Osteoblast (primary cell): Measurements from ENCODE around the gene AP1G2. TPM values are rescaled to one million over a fixed set of nuclear protein-coding genes. Genes with fewer than 3 reads are reported as not detected.
A peak's percentile ranks its signal among the peaks of the same experiment; 100 is the strongest.

ENCODE experiments used
- DNase-seq: peaks from one replicate; pipeline ENCODE4 v3.0.0; 2011; ENCODE audit warnings: low spot score, mixed read lengths; ENCODE audit not compliant: insufficient read length; ENCODE audit errors: missing footprints
- H2AFZ ChIP-seq: 2 replicates; pipeline ENCODE4 v1.6.0; 2011; ENCODE audit warnings: mild to moderate bottlenecking, low read length
- H3K27ac ChIP-seq: 2 replicates; pipeline ENCODE4 v1.5.1; 2011; ENCODE audit warnings: mild to moderate bottlenecking, low read depth, low read length, moderate library complexity
- H3K27me3 ChIP-seq: 2 replicates; pipeline ENCODE4 v1.6.0; 2012; ENCODE audit warnings: mild to moderate bottlenecking, control low read depth, inconsistent platforms, low read length, moderate library complexity; ENCODE audit not compliant: insufficient read depth
- H3K36me3 ChIP-seq: 2 replicates; pipeline ENCODE4 v1.5.1; 2011; ENCODE audit warnings: mild to moderate bottlenecking, low read length, control low read depth, moderate library complexity; ENCODE audit not compliant: insufficient read depth
- H3K4me1 ChIP-seq: 2 replicates; pipeline ENCODE4 v1.5.1; 2011; ENCODE audit warnings: mild to moderate bottlenecking, low read length, control low read depth, moderate library complexity; ENCODE audit not compliant: insufficient read depth
- H3K4me2 ChIP-seq: 2 replicates; pipeline ENCODE4 v1.6.0; 2011; ENCODE audit warnings: mild to moderate bottlenecking, low read length; ENCODE audit not compliant: insufficient read depth
- H3K4me3 ChIP-seq: fragments of 200-600 bp; sonication (generic); 3 replicates; pipeline ENCODE4 v1.5.1; 2012; ENCODE audit warnings: mild to moderate bottlenecking, low read length, inconsistent platforms; ENCODE audit not compliant: insufficient read depth
- H3K79me2 ChIP-seq: 2 replicates; pipeline ENCODE4 v1.6.0; 2012; ENCODE audit warnings: mild to moderate bottlenecking, low read length, control low read depth, inconsistent platforms; ENCODE audit not compliant: insufficient read depth
- H3K9me3 ChIP-seq: 2 replicates; pipeline ENCODE4 v1.5.1; 2011; ENCODE audit warnings: low read depth, low read length, control low read depth
- H4K20me1 ChIP-seq: 2 replicates; pipeline ENCODE4 v1.6.0; 2012; ENCODE audit warnings: mild to moderate bottlenecking, low read length, control low read depth; ENCODE audit not compliant: insufficient read depth
- CTCF ChIP-seq: IDR thresholded peaks from 2 replicates; pipeline ENCODE4 v1.5.1; 2011; ENCODE audit warnings: mild to moderate bottlenecking, low read depth, low read length, moderate library complexity; ENCODE audit errors: extremely low read depth
- total RNA-seq: library from RNA; depleted of rRNA; stranded (reverse); fragments of >200 nt; gene quantifications from 2 replicates; pipeline ENCODE4 v1.2.3, GENCODE V29; 2012

AP1G2 gene
- total RNA-seq, 1 donor = 10.9 TPM

DNA sequence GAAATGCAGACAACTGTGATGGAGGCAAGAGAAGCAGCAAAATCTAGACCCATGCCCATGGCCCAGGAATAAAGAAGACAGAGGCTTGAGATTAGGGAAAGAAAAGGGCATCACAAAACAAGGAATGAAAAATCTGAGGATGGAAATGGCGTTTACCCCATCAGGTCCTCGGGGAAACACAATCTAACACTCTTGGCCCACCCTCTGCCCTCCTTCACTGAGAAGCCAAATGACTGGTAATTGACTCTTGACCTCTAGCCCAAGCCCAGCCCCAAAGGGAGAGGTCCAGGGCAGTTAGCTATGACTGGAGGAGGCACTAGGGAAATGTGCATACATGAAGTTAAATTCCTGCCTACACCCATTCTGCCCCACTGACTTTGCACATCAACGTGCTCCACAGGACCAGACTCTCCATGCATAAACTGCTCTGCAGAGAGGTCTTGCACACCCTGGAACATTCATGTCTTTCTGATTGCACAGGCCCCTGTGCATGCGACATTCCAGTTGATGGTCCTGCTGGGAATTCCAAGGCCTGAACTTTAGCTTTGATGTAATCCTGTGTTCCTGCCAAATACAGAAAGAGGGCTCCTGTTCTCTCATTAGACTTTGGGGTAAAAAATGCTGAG lies 21.7 kb downstream of the AP1G2 start:
- H3K27ac ChIP-seq = peak overlapping the region; percentile 26
- peaks cover 34% of the 10 kb centered on the region for H3K4me1 ChIP-seq
- no peak overlapping the region for H3K4me3 ChIP-seq
- no peak overlapping the region for H3K4me2 ChIP-seq
- peak; percentile 60 for DNase-seq
- H3K36me3 ChIP-seq = peaks cover 5% of the 10 kb centered on the region
- no peaks in the 10 kb centered on the region for H3K27me3 ChIP-seq
- no peaks in the 10 kb centered on the region for H3K79me2 ChIP-seq
- TF ChIP-seq CTCF = no peak
- H4K20me1 ChIP-seq = no peaks in the 10 kb centered on the region
- no peaks in the 10 kb centered on the region for H3K9me3 ChIP-seq
- H2AFZ ChIP-seq = no peak overlapping the region

DNA sequence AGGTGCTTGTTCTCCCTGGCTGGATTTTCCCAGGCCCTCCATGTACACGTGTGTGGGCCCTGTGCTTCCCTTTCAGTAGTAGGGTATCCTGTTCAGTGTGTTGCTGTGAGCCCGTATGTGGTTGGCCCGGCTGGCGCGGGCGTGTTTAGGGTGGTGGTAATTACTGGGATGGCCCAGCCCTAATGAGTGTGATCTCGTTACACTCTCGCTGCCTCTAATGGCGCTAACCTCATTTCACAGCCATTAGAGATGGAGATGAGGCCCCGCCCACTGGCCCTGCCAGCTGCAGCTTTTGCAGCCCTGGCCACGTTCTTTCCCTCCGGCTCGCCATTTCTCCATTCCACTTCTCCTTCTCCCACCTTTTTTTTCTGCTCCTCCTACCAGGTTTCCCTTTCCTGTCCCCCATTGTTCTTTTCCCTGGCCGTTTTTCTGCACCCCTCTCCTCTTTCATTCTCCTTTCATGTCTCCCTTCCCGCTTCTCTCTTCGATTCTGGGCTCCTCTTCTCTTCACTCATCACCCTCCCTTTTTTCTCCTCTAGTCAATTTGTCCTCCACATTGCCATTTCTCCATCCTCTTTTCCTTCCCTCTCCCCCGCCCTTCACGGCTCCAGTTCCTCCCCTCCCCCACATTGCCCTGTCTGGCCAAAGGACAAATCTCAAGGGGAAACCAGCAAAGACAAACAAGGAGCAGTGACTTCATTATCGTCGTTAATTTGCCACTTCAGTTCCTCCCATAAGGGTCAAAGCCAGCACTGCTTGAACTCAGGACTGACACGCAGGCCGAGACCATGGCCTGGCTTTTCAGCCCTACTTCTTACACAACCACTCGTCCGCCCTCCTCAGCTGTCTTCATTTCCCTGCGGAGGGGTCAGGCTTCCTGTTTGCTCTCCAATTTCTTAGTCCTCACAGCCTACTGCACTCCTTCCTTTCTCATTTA lies 22.8 kb downstream of the AP1G2 start:
- H3K4me3 ChIP-seq = no peak overlapping the region
- no peak for TF ChIP-seq CTCF
- DNase-seq = peak; percentile 58
- peaks cover 31% of the 10 kb centered on the region for H3K4me1 ChIP-seq
- peaks cover 5% of the 10 kb centered on the region for H3K36me3 ChIP-seq
- no peak overlapping the region for H3K4me2 ChIP-seq
- peak overlapping the region; percentile 63 for H2AFZ ChIP-seq
- no peaks in the 10 kb centered on the region for H4K20me1 ChIP-seq
- no peaks in the 10 kb centered on the region for H3K9me3 ChIP-seq
- H3K79me2 ChIP-seq = no peaks in the 10 kb centered on the region
- H3K27ac ChIP-seq = peak overlapping the region; percentile 26
- H3K27me3 ChIP-seq = no peaks in the 10 kb centered on the region

GRCh38 chr14:23543403-23543802 lies 24.2 kb downstream of the AP1G2 start:
- Histone ChIP-seq H3K4me2 (no peak overlapping the region), H3K4me3 (no peak overlapping the region), H4K20me1 (no peaks in the 10 kb centered on the region), H3K27ac (no peak overlapping the region), H3K79me2 (no peaks in the 10 kb centered on the region), H3K4me1 (peaks cover 30% of the 10 kb centered on the region), H3K27me3 (no peaks in the 10 kb centered on the region), H3K36me3 (peaks cover 5% of the 10 kb centered on the region), H2AFZ (no peak overlapping the region), H3K9me3 (no peaks in the 10 kb centered on the region)
- DNase-seq = peak; percentile 18
- no peak for TF ChIP-seq CTCF

DNA sequence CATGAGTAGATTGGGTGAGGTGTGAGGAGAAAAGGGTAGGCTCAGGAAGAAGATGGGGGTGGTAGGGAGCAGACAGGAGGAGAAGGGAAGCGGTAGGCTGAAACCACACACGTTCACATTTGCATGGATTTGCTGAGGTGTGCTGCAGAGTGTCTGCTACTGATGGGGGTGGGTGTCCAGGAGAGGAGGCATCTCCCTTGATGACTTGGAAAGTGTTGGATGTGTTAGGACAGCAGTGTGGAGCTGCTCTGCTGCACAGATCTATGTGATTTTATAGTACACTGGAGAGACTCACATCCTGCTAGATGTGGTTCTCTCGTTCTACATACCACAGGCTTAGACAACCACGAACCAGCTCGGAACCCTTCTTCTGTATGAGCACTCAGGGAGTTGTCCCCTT lies 25.3 kb downstream of the AP1G2 start:
- Histone ChIP-seq H3K27me3 (no peaks in the 10 kb centered on the region), H3K9me3 (no peaks in the 10 kb centered on the region), H3K27ac (no peak overlapping the region), H4K20me1 (no peaks in the 10 kb centered on the region), H3K79me2 (no peaks in the 10 kb centered on the region), H3K4me2 (no peak overlapping the region), H2AFZ (no peak overlapping the region), H3K4me1 (peaks cover 20% of the 10 kb centered on the region), H3K36me3 (peaks cover 5% of the 10 kb centered on the region), H3K4me3 (no peak overlapping the region)
- TF ChIP-seq CTCF = no peak
- DNase-seq = no peak
